Measurements from ENCODE around the gene UBTD1. TPM values are rescaled to one million over a fixed set of nuclear protein-coding genes. Genes with fewer than 3 reads are reported as not detected.

UBTD1 gene
- polyA plus RNA-seq, 3 donors: 17.2 to 20.0 (median 19.0) TPM

- Histone ChIP-seq H3K4me1 (ENCODE audit: control insufficient read depth in 1 of 2, insufficient read depth in 2 of 2, low read length in 2 of 2) (peaks cover 0 to under 1% of the 10 kb centered on the region in 2 donors), H4K20me1 (ENCODE audit: insufficient read depth, low read length) (peaks cover 28% of the 10 kb centered on the region), H3K9ac (ENCODE audit: insufficient read depth, low read length, poor library complexity, severe bottlenecking) (no peak overlapping the region), H3K4me3 (replicated peaks in 1 of 3; ENCODE audit: low read depth in 2 of 3, low read length in 3 of 3) (no peak overlapping the region), H3K4me2 (replicated peaks; ENCODE audit: extremely low read depth, low read length, poor library complexity, severe bottlenecking) (no peak overlapping the region), H3K79me2 (ENCODE audit: insufficient read depth, low read length) (peaks cover 33% of the 10 kb centered on the region), H3K36me3 (replicated peaks in 1 of 2; ENCODE audit: control insufficient read depth in 1 of 2, insufficient read depth in 2 of 2, low read length in 2 of 2) (peaks cover 47 to 72% of the 10 kb centered on the region in 2 donors), H3K27me3 (ENCODE audit: control insufficient read depth in 2 of 2, insufficient read depth in 2 of 2, low read length in 2 of 2) (no peaks in the 10 kb centered on the region), H3K9me3 (replicated peaks in 1 of 2; ENCODE audit: control insufficient read depth in 1 of 2, insufficient read depth in 1 of 2, low read length in 2 of 2) (no peaks in the 10 kb centered on the region), H3K27ac (ENCODE audit: low read depth in 1 of 2, low read length in 2 of 2) (peak overlapping the region in 1 of 2 donors; percentile 3), H2AFZ (ENCODE audit: insufficient read depth, low read depth, low read length, poor library complexity, severe bottlenecking) (no peak overlapping the region)
- no peaks in the 10 kb centered on the region for H3K9me3 Mint-ChIP-seq
- no peak for TF ChIP-seq CTCF (IDR thresholded peaks at IDR 0.05)
- peaks cover 13% of the 10 kb centered on the region for H3K4me1 Mint-ChIP-seq
- H3K36me3 Mint-ChIP-seq: peaks cover 51 to 67% of the 10 kb centered on the region in 2 donors
- H3K27me3 Mint-ChIP-seq (ENCODE audit: low read depth in 3 of 3): peaks cover 0 to 2% (median 0%) of the 10 kb centered on the region in 3 donors
- no peak overlapping the region for H3K27ac Mint-ChIP-seq
- WGBS (ENCODE audit: insufficient coverage): 98% methylated on average over 5 of the region's 6 CpGs
- DNase-seq: no peak
- intact Hi-C loops (cut with micrococcal nuclease): no loop called here
- no peak overlapping the region for H3K4me3 Mint-ChIP-seq
Measured at GRCh38 chr10:97452352-97452751, 46.4 kb upstream of the UBTD1 start.

GRCh38 chr10:97454330-97455036, 44.2 kb upstream of the UBTD1 start:
- intact Hi-C loops (cut with micrococcal nuclease): no loop called here
- Mint-ChIP-seq H3K36me3 (peaks cover 69 to 85% of the 10 kb centered on the region in 2 donors), H3K27me3 (ENCODE audit: low read depth in 3 of 3) (peaks cover 0 to 2% (median 2%) of the 10 kb centered on the region in 3 donors), H3K27ac (peak overlapping the region in 3 of 7 donors; percentile 41 to 81 (median 50)), H3K4me3 (no peak overlapping the region), H3K9me3 (no peaks in the 10 kb centered on the region), H3K4me1 (peaks cover 4% of the 10 kb centered on the region)
- Histone ChIP-seq H2AFZ (ENCODE audit: insufficient read depth, low read depth, low read length, poor library complexity, severe bottlenecking) (no peak overlapping the region), H3K9ac (ENCODE audit: insufficient read depth, low read length, poor library complexity, severe bottlenecking) (no peak overlapping the region), H3K27ac (ENCODE audit: low read depth in 1 of 2, low read length in 2 of 2) (peak overlapping the region in 1 of 2 donors; percentile 10), H3K9me3 (replicated peaks in 1 of 2; ENCODE audit: control insufficient read depth in 1 of 2, insufficient read depth in 1 of 2, low read length in 2 of 2) (no peaks in the 10 kb centered on the region), H3K4me1 (ENCODE audit: control insufficient read depth in 1 of 2, insufficient read depth in 2 of 2, low read length in 2 of 2) (no peaks in the 10 kb centered on the region), H3K36me3 (replicated peaks in 1 of 2; ENCODE audit: control insufficient read depth in 1 of 2, insufficient read depth in 2 of 2, low read length in 2 of 2) (peaks cover 66 to 93% of the 10 kb centered on the region in 2 donors), H3K79me2 (ENCODE audit: insufficient read depth, low read length) (peaks cover 12% of the 10 kb centered on the region), H4K20me1 (ENCODE audit: insufficient read depth, low read length) (peaks cover 28% of the 10 kb centered on the region), H3K27me3 (ENCODE audit: control insufficient read depth in 2 of 2, insufficient read depth in 2 of 2, low read length in 2 of 2) (no peaks in the 10 kb centered on the region), H3K4me3 (replicated peaks in 1 of 3; ENCODE audit: low read depth in 2 of 3, low read length in 3 of 3) (no peak overlapping the region), H3K4me2 (replicated peaks; ENCODE audit: extremely low read depth, low read length, poor library complexity, severe bottlenecking) (no peak overlapping the region)
- no peak for DNase-seq
- 92% methylated on average over 2 of the region's 3 CpGs for WGBS (ENCODE audit: insufficient coverage)
- no peak for TF ChIP-seq CTCF (IDR thresholded peaks at IDR 0.05)
